IMR-90 (cell line): ENCODE measurements around the gene DYSF.

ENCODE experiments used
- BHLHE40 ChIP-seq: fragments of 150-350 bp; IDR thresholded peaks from 2 replicates; pipeline ENCODE4 v1.6.1; 2016; ENCODE audit warnings: mild to moderate bottlenecking, low read depth, low read length
- CEBPB ChIP-seq: IDR thresholded peaks from 2 replicates; pipeline ENCODE4 v1.6.1; 2012; ENCODE audit warnings: low read depth, low read length, improper control_type of control experiment
- CHD1 ChIP-seq: IDR thresholded peaks from 2 replicates; pipeline ENCODE4 v1.6.1; 2012; ENCODE audit warnings: low read depth, low read length, improper control_type of control experiment
- POLR2A ChIP-seq: IDR thresholded peaks from 2 replicates; pipeline ENCODE4 v1.6.1; 2012; ENCODE audit warnings: mild to moderate bottlenecking, low read depth, low read length
- RAD21 ChIP-seq: IDR thresholded peaks from 2 replicates; pipeline ENCODE4 v1.6.1; 2012; ENCODE audit warnings: low read length, improper control_type of control experiment
- SMC3 ChIP-seq: fragments of 150-350 bp; IDR thresholded peaks from 2 replicates; pipeline ENCODE4 v1.6.1; 2016; ENCODE audit warnings: low read depth, mild to moderate bottlenecking, antibody characterized with exemption, low read length, moderate library complexity
- TF ChIP-seq, protein P1 (sequence below): conservative IDR thresholded peaks from 2 replicates; pipeline ENCODE4 v1.5.1; 2012; ENCODE audit warnings: mild to moderate bottlenecking, low read depth, low read length, improper control_type of control experiment
- TF ChIP-seq, protein P2 (sequence below): fragments of 150-350 bp; IDR thresholded peaks from 2 replicates; pipeline ENCODE4 v1.6.1; 2017; ENCODE audit warnings: mild to moderate bottlenecking, antibody characterized with exemption, low read length, low read depth

DNA sequence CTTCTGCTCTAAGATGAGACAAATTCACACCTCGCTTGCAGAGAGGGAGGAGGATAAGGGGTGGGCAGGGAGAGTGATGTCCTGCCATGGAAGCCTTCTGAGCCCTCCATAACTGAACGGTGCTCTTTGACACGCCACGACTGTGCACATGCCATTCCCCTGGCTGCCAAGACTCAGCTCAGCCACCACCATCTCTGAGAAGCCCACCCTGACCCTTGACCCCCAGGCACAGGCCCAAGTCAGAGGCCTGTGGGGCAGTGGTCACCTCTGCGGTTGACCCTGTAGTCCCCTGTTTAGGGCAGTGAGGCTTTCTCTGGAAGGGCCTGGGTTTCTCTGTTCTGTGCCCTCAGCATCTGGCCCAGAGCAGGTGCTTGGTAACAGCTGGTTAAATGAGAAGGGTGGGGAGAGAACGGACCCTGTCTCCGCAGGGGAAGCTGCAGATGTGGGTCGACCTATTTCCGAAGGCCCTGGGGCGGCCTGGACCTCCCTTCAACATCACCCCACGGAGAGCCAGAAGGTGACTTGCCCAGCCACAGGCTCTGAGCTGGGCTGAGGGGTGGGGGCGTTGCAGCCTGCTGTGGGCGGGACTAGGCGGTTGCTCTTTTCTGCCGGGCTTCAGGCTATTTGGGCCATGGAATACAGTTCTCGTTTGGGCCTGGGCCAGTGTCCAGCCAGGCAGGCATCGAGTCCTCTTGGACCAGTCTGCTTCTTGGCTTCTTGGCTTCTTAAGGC lies 215.1 kb downstream of the DYSF start:
- TF ChIP-seq POLR2A (no peak), SMC3 (no peak), CEBPB (no peak), RAD21 (no peak), CHD1 (no peak), BHLHE40 (no peak)
- TF ChIP-seq, protein P1, sequence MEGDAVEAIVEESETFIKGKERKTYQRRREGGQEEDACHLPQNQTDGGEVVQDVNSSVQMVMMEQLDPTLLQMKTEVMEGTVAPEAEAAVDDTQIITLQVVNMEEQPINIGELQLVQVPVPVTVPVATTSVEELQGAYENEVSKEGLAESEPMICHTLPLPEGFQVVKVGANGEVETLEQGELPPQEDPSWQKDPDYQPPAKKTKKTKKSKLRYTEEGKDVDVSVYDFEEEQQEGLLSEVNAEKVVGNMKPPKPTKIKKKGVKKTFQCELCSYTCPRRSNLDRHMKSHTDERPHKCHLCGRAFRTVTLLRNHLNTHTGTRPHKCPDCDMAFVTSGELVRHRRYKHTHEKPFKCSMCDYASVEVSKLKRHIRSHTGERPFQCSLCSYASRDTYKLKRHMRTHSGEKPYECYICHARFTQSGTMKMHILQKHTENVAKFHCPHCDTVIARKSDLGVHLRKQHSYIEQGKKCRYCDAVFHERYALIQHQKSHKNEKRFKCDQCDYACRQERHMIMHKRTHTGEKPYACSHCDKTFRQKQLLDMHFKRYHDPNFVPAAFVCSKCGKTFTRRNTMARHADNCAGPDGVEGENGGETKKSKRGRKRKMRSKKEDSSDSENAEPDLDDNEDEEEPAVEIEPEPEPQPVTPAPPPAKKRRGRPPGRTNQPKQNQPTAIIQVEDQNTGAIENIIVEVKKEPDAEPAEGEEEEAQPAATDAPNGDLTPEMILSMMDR = no peak
- TF ChIP-seq, protein P2, sequence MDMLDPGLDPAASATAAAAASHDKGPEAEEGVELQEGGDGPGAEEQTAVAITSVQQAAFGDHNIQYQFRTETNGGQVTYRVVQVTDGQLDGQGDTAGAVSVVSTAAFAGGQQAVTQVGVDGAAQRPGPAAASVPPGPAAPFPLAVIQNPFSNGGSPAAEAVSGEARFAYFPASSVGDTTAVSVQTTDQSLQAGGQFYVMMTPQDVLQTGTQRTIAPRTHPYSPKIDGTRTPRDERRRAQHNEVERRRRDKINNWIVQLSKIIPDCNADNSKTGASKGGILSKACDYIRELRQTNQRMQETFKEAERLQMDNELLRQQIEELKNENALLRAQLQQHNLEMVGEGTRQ = no peak
